ENCODE measurements around the gene SLC38A4.

The SLC38A4 gene

GRCh38 chr12:46774322-46774633 is 51.5 kb downstream of the SLC38A4 start:
- no peak for DNase-seq (ENCODE audit: low spot score)
- in situ Hi-C loops (cut with MboI; ENCODE audit: low pct_unique_long_range_greater_than_20kb, low sequenced_read_pairs, unreplicated experiment), result no loop called here
- TF ChIP-seq CTCF (IDR thresholded peaks at IDR 0.05; ENCODE audit: extremely low read depth, insufficient read depth, missing control alignments), result no peak

- DNase-seq (ENCODE audit: low spot score), result no peak
- in situ Hi-C loops (cut with MboI; ENCODE audit: low pct_unique_long_range_greater_than_20kb, low sequenced_read_pairs, unreplicated experiment), result no loop called here
- no peak for TF ChIP-seq CTCF (IDR thresholded peaks at IDR 0.05; ENCODE audit: extremely low read depth, insufficient read depth, missing control alignments)
Observed at GRCh38 chr12:46773586-46774321, 52.0 kb downstream of the SLC38A4 start.

DNA sequence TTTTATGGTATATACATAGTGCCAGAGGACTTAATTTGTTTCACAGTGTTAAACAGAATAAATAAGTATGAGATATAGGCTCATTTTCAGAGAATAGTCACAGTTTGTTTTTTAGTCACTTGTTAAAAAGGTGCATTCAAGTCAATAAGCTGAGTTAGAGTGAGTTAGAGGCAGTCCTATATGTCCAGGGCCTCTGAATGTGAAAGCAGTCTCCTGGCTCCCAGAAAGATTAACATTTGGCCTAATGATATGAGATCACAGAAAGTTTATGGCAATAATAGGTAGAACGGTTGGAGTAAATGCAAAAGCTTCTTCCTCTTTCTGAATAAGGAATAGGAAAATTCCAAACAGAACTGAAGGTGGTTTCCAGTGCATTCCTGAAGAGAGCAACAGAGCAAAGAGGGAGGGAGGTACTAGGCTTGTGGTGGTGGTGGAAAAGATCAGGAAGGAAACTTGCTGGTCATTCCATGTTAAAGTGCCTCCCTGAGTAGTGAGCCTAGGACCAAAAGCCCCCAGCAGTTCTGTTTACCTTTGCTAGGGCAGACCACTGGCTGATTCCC is 54.4 kb downstream of the SLC38A4 start:
- no peak for DNase-seq (ENCODE audit: low spot score)
- TF ChIP-seq CTCF (IDR thresholded peaks at IDR 0.05; ENCODE audit: extremely low read depth, insufficient read depth, missing control alignments), result no peak
- in situ Hi-C loops (cut with MboI; ENCODE audit: low pct_unique_long_range_greater_than_20kb, low sequenced_read_pairs, unreplicated experiment), result no loop called here

GRCh38 chr12:46770501-46771183 is 55.2 kb downstream of the SLC38A4 start:
- in situ Hi-C loops (cut with MboI; ENCODE audit: low pct_unique_long_range_greater_than_20kb, low sequenced_read_pairs, unreplicated experiment), result no loop called here
- TF ChIP-seq CTCF (IDR thresholded peaks at IDR 0.05; ENCODE audit: extremely low read depth, insufficient read depth, missing control alignments), result no peak
- DNase-seq (ENCODE audit: low spot score), result no peak

GRCh38 chr12:46764005-46764404 is 61.8 kb downstream of the SLC38A4 start:
- no peak for TF ChIP-seq CTCF (IDR thresholded peaks at IDR 0.05; ENCODE audit: extremely low read depth, insufficient read depth, missing control alignments)

DNA sequence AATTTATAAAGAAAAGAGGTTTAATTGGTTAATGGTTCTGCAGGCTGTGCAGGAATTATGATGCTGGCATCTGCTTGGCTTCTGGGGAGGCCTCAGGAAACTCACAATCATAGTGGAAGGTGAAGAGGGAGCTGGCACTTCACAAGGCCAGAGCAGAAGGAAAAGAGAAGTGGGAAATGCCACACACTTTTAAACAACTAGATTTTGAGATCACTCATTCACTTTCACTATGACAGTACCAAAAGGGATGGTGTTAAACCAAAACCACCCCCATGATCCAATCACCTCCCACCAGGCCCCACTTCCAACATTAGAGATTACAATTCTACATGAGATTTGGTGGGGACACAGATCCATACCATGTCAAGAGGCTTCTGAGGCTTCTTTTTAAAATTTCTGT is 62.6 kb downstream of the SLC38A4 start:
- no peak for DNase-seq (ENCODE audit: low spot score)
- in situ Hi-C loops (cut with MboI; ENCODE audit: low pct_unique_long_range_greater_than_20kb, low sequenced_read_pairs, unreplicated experiment), result no loop called here
- no peak for TF ChIP-seq CTCF (IDR thresholded peaks at IDR 0.05; ENCODE audit: extremely low read depth, insufficient read depth, missing control alignments)

More at GRCh38 chr12:46764005-46764404, 61.8 kb downstream of the SLC38A4 start:
- DNase-seq (ENCODE audit: low spot score), result no peak
- in situ Hi-C loops (cut with MboI; ENCODE audit: low pct_unique_long_range_greater_than_20kb, low sequenced_read_pairs, unreplicated experiment), result no loop called here
